IMR-90 (cell line): ENCODE measurements around the gene ADAMTSL2. TPM values are rescaled to one million over a fixed set of nuclear protein-coding genes. Genes with fewer than 3 reads are reported as not detected.

ENCODE experiments used
- ATAC-seq: fragments of 200-7000 bp; cut with Tn5 transposase; 2 replicates; pipeline ENCODE4 v1.9.1; 2020; ENCODE audit warnings: low read depth, mild to moderate bottlenecking, moderate library complexity
- BruUV-seq: library from RNA; stranded (reverse); fragments of 400-500 nt; replicated peaks from 2 replicates; lab custom pipeline; 2021; lab: Mats Ljungman, UMichigan
- CTCF ChIA-PET: fragments of 300-600 bp; formaldehyde crosslinking; extraction: SDS; loops from one replicate; lab custom pipeline; 2021; ENCODE audit warnings: antibody characterized with exemption; lab: Yijun Ruan, JAX
- POLR2A ChIA-PET: fragments of 300-600 bp; sonication (Branson Sonifier 250); formaldehyde crosslinking; loops from one replicate; lab custom pipeline; 2022; ENCODE audit warnings: antibody characterized with exemption; ENCODE audit not compliant: unreplicated experiment; lab: Charles Lee
- DNase-seq: peaks from one replicate; pipeline ENCODE4 v3.0.0; 2013
- H2AFZ ChIP-seq: replicated peaks from 2 replicates; pipeline ENCODE3; 2013; ENCODE audit warnings: low read length, mild to moderate bottlenecking; ENCODE audit not compliant: poor library complexity
- H2AK5ac ChIP-seq: 2 replicates; pipeline ENCODE4 v1.6.1; 2013; ENCODE audit warnings: low read depth, low read length, inconsistent platforms
- H2AK9ac ChIP-seq: replicated peaks from 2 replicates; pipeline ENCODE3; 2013; ENCODE audit warnings: mild to moderate bottlenecking, low read depth, low read length, moderate library complexity; ENCODE audit not compliant: poor library complexity
- H2BK120ac ChIP-seq: 2 replicates; pipeline ENCODE4 v1.6.1; 2013; ENCODE audit warnings: low read depth, low read length, inconsistent platforms
- H2BK15ac ChIP-seq: 3 replicates; pipeline ENCODE4 v1.6.1; 2013; ENCODE audit warnings: low read depth, low read length, inconsistent platforms
- H2BK20ac ChIP-seq: 2 replicates; pipeline ENCODE4 v1.6.1; 2013; ENCODE audit warnings: low read depth, mild to moderate bottlenecking, inconsistent platforms, low read length, moderate library complexity
- H2BK5ac ChIP-seq: 2 replicates; pipeline ENCODE4 v1.6.1; 2013; ENCODE audit warnings: mild to moderate bottlenecking, low read depth, low read length, inconsistent platforms; ENCODE audit not compliant: poor library complexity, severe bottlenecking
- H3K14ac ChIP-seq: replicated peaks from 2 replicates; pipeline ENCODE4 v1.6.1; 2013; ENCODE audit warnings: low read depth, low read length, inconsistent platforms
- H3K18ac ChIP-seq: 2 replicates; pipeline ENCODE4 v1.6.1; 2013; ENCODE audit warnings: low read depth, low read length, control low read depth
- H3K23ac ChIP-seq: 2 replicates; pipeline ENCODE4 v1.6.1; 2013; ENCODE audit warnings: low read depth, low read length, inconsistent platforms
- H3K27ac ChIP-seq: 2 replicates; pipeline ENCODE4 v1.5.1; 2013; ENCODE audit warnings: mild to moderate bottlenecking, control low read depth, low read length; ENCODE audit not compliant: insufficient read depth
- H3K27me3 ChIP-seq: 2 replicates; pipeline ENCODE4 v1.6.1; 2013; ENCODE audit warnings: low read length; ENCODE audit not compliant: control insufficient read depth, insufficient read depth
- H3K36me3 ChIP-seq: 2 replicates; pipeline ENCODE4 v1.6.1; 2013; ENCODE audit warnings: low read length, mixed read lengths; ENCODE audit not compliant: control insufficient read depth, insufficient read depth
- H3K4ac ChIP-seq: 2 replicates; pipeline ENCODE4 v1.6.1; 2013; ENCODE audit warnings: low read depth, low read length, inconsistent platforms
- H3K4me1 ChIP-seq: 2 replicates; pipeline ENCODE4 v1.6.1; 2013; ENCODE audit warnings: low read length, mixed read lengths; ENCODE audit not compliant: control insufficient read depth, insufficient read depth
- H3K4me2 ChIP-seq: 2 replicates; pipeline ENCODE4 v1.6.1; 2013; ENCODE audit warnings: low read depth, mild to moderate bottlenecking, control low read depth, low read length, moderate library complexity
- H3K4me3 ChIP-seq: 2 replicates; pipeline ENCODE4 v1.5.1; 2013; ENCODE audit warnings: low read depth, mild to moderate bottlenecking, control low read depth, low read length, moderate library complexity; ENCODE audit not compliant: insufficient read depth
- H3K56ac ChIP-seq: 2 replicates; pipeline ENCODE4 v1.6.1; 2013; ENCODE audit warnings: low read length, inconsistent platforms; ENCODE audit not compliant: insufficient read depth; ENCODE audit errors: extremely low read depth
- H3K79me1 ChIP-seq, 2 experiments: 2 replicates each; pipeline ENCODE4 v1.6.1; 2013; ENCODE audit warnings: low read length in 2 of 2, inconsistent platforms in 1 of 2, low read depth in 1 of 2
- H3K9ac ChIP-seq: 2 replicates; pipeline ENCODE4 v1.6.1; 2013; ENCODE audit warnings: low read depth, low read length, control low read depth
- H3K9me1 ChIP-seq: 2 replicates; pipeline ENCODE4 v1.6.1; 2013; ENCODE audit warnings: low read length, inconsistent platforms; ENCODE audit not compliant: insufficient read depth
- H3K9me3 ChIP-seq: 2 replicates; pipeline ENCODE4 v1.6.1; 2013; ENCODE audit warnings: low read length; ENCODE audit not compliant: control insufficient read depth, insufficient read depth
- H4K20me1 ChIP-seq: 2 replicates; pipeline ENCODE4 v1.6.1; 2013; ENCODE audit warnings: low read length, inconsistent platforms; ENCODE audit not compliant: insufficient read depth
- H4K5ac ChIP-seq: 2 replicates; pipeline ENCODE4 v1.6.1; 2013; ENCODE audit warnings: mild to moderate bottlenecking, low read depth, low read length, control low read depth
- H4K8ac ChIP-seq, 2 experiments: 2 replicates each; pipeline ENCODE4 v1.6.1; 2013; ENCODE audit warnings: low read depth in 2 of 2, low read length in 2 of 2, control low read depth in 1 of 2, inconsistent platforms in 1 of 2
- H4K91ac ChIP-seq: 2 replicates; pipeline ENCODE4 v1.6.1; 2013; ENCODE audit warnings: low read depth, low read length, inconsistent platforms; ENCODE audit not compliant: insufficient read depth
- BHLHE40 ChIP-seq: fragments of 150-350 bp; IDR thresholded peaks from 2 replicates; pipeline ENCODE4 v1.6.1; 2016; ENCODE audit warnings: mild to moderate bottlenecking, low read depth, low read length
- CEBPB ChIP-seq: IDR thresholded peaks from 2 replicates; pipeline ENCODE4 v1.6.1; 2012; ENCODE audit warnings: low read depth, low read length, improper control_type of control experiment
- CHD1 ChIP-seq: IDR thresholded peaks from 2 replicates; pipeline ENCODE4 v1.6.1; 2012; ENCODE audit warnings: low read depth, low read length, improper control_type of control experiment
- MAFK ChIP-seq: IDR thresholded peaks from 2 replicates; pipeline ENCODE4 v1.6.1; 2012; ENCODE audit warnings: low read depth, low read length, improper control_type of control experiment
- MAZ ChIP-seq: IDR thresholded peaks from 2 replicates; pipeline ENCODE4 v1.6.1; 2012; ENCODE audit warnings: low read depth, mild to moderate bottlenecking, low read length, improper control_type of control experiment, moderate library complexity, borderline replicate concordance
- MXI1 ChIP-seq: IDR thresholded peaks from 2 replicates; pipeline ENCODE4 v1.6.1; 2012; ENCODE audit warnings: low read depth, mild to moderate bottlenecking, low read length, moderate library complexity, borderline replicate concordance
- NFE2L2 ChIP-seq: fragments of 150-350 bp; IDR thresholded peaks from 2 replicates; pipeline ENCODE4 v1.6.1; 2016; ENCODE audit warnings: low read depth, mild to moderate bottlenecking, low read length
- POLR2A ChIP-seq: IDR thresholded peaks from 2 replicates; pipeline ENCODE4 v1.6.1; 2012; ENCODE audit warnings: mild to moderate bottlenecking, low read depth, low read length
- RAD21 ChIP-seq: IDR thresholded peaks from 2 replicates; pipeline ENCODE4 v1.6.1; 2012; ENCODE audit warnings: low read length, improper control_type of control experiment
- RCOR1 ChIP-seq: IDR thresholded peaks from 2 replicates; pipeline ENCODE4 v1.6.1; 2012; ENCODE audit warnings: mild to moderate bottlenecking, low read length, improper control_type of control experiment; ENCODE audit not compliant: insufficient replicate concordance
- RFX5 ChIP-seq: IDR thresholded peaks from 2 replicates; pipeline ENCODE4 v1.8.0; 2012; ENCODE audit warnings: low read depth, mild to moderate bottlenecking, low read length, moderate library complexity
- WGBS, 2 experiments: methylation state at CpG; one replicate each; pipeline versions ENCODE4 v1.1.5 to v1.1.7; 2013; ENCODE audit warnings: missing lambda C conversion rate in 2 of 2; ENCODE audit not compliant: insufficient read length in 1 of 2; ENCODE audit errors: extremely low coverage in 2 of 2; 5-methylcytosine and 5-hydroxymethylcytosine counted together
- dilution Hi-C: fragments of 300-500 bp; cut with HindIII; formaldehyde crosslinking; loops from one replicate; pipeline ENCODE4 v1.14.3; 2018; ENCODE audit warnings: low sequenced_read_pairs; ENCODE audit not compliant: unreplicated experiment
- in situ Hi-C: fragments of 300-500 bp; cut with MboI; formaldehyde crosslinking; loops from 3 replicates; pipeline ENCODE4 v1.14.3; 2019; ENCODE audit warnings: low sequenced_read_pairs, inconsistent platforms, mixed read lengths
- intact Hi-C: fragments of 100-400 bp; cut with micrococcal nuclease; formaldehyde crosslinking; loops from 2 replicates; pipeline ENCODE4 v1.10.0; 2022
- polyA plus RNA-seq, 3 experiments: library from polyadenylated mRNA; depleted of rRNA; stranded (reverse); fragments of >200 nt; gene quantifications; 2 replicates each; pipeline ENCODE4 v1.2.3, GENCODE V29; 2012; ENCODE audit warnings: low replicate concordance in 1 of 3
- total RNA-seq: library from RNA; depleted of rRNA; stranded (reverse); fragments of >200 nt; gene quantifications from 2 replicates; pipeline ENCODE4 v1.2.3, GENCODE V29; 2012
- TF ChIP-seq, protein P1 (sequence below): fragments of 150-350 bp; IDR thresholded peaks from 2 replicates; pipeline ENCODE4 v1.6.1; 2017; ENCODE audit warnings: mild to moderate bottlenecking, antibody characterized with exemption, low read length, low read depth
- TF ChIP-seq, protein P2 (sequence below): conservative IDR thresholded peaks from 2 replicates; pipeline ENCODE4 v1.5.1; 2012; ENCODE audit warnings: mild to moderate bottlenecking, low read depth, low read length, improper control_type of control experiment
- TF ChIP-seq, protein P3 (sequence below): fragments of 150-350 bp; IDR thresholded peaks from 2 replicates; pipeline ENCODE4 v1.6.1; 2016; ENCODE audit warnings: low read depth, mild to moderate bottlenecking, low read length, moderate library complexity, borderline replicate concordance

The ADAMTSL2 gene
- total and polyA plus RNA-seq, 2 of the 4 experiments (the other 2 are of a cell fraction): not detected

DNA sequence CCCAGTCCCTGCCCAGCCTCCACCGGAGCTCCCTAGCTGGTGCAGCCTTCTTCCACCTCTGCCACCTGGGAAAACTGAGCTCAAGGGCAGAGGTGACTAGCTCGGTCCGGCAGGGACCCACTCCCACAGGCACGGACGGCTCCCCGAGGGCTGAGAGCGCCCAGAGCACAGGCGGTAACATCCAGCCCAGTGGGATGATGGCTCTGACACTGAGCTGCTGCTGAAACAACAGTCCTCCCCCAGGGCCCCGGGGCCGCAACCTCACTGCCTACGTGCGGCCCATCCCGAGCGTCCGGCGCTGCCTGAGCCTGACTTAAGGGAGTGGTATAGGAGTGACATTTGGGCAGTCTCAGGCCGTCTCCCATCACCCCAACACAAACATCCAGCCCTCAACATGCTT lies 70.9 kb downstream of the ADAMTSL2 start:
- BruUV-seq: no TSS peak
- no peak overlapping the region for H2BK5ac ChIP-seq
- H3K9ac ChIP-seq: no peak overlapping the region
- H4K20me1 ChIP-seq: no peaks in the 10 kb centered on the region
- H3K79me1 ChIP-seq: no peaks in the 10 kb centered on the region
- H3K23ac ChIP-seq: no peak overlapping the region
- no peak overlapping the region for H4K5ac ChIP-seq
- no peak overlapping the region for H3K56ac ChIP-seq
- ChIA-PET CTCF (no interaction called here), POLR2A (no interaction called here)
- 30% methylated on average over 2 of the region's 17 CpGs; no CpG with 5 or more reads in 1 of the 2 experiments for WGBS, 2 experiments
- TF ChIP-seq BHLHE40 (no peak), POLR2A (no peak), RAD21 (no peak), CEBPB (no peak), MXI1 (no peak), MAFK (no peak), RCOR1 (no peak), MAZ (no peak), CHD1 (no peak), NFE2L2 (no peak), RFX5 (no peak)
- TF ChIP-seq, protein P1, sequence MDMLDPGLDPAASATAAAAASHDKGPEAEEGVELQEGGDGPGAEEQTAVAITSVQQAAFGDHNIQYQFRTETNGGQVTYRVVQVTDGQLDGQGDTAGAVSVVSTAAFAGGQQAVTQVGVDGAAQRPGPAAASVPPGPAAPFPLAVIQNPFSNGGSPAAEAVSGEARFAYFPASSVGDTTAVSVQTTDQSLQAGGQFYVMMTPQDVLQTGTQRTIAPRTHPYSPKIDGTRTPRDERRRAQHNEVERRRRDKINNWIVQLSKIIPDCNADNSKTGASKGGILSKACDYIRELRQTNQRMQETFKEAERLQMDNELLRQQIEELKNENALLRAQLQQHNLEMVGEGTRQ: no peak
- TF ChIP-seq, protein P2, sequence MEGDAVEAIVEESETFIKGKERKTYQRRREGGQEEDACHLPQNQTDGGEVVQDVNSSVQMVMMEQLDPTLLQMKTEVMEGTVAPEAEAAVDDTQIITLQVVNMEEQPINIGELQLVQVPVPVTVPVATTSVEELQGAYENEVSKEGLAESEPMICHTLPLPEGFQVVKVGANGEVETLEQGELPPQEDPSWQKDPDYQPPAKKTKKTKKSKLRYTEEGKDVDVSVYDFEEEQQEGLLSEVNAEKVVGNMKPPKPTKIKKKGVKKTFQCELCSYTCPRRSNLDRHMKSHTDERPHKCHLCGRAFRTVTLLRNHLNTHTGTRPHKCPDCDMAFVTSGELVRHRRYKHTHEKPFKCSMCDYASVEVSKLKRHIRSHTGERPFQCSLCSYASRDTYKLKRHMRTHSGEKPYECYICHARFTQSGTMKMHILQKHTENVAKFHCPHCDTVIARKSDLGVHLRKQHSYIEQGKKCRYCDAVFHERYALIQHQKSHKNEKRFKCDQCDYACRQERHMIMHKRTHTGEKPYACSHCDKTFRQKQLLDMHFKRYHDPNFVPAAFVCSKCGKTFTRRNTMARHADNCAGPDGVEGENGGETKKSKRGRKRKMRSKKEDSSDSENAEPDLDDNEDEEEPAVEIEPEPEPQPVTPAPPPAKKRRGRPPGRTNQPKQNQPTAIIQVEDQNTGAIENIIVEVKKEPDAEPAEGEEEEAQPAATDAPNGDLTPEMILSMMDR: no peak
- TF ChIP-seq, protein P3, sequence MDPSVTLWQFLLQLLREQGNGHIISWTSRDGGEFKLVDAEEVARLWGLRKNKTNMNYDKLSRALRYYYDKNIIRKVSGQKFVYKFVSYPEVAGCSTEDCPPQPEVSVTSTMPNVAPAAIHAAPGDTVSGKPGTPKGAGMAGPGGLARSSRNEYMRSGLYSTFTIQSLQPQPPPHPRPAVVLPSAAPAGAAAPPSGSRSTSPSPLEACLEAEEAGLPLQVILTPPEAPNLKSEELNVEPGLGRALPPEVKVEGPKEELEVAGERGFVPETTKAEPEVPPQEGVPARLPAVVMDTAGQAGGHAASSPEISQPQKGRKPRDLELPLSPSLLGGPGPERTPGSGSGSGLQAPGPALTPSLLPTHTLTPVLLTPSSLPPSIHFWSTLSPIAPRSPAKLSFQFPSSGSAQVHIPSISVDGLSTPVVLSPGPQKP: no peak
- no peak overlapping the region for H2AK5ac ChIP-seq
- dilution Hi-C loops: no loop called here
- in situ Hi-C loops: no loop called here
- no peak overlapping the region for H2BK15ac ChIP-seq
- H2AK9ac ChIP-seq: no peak overlapping the region
- H2AFZ ChIP-seq: no peak overlapping the region
- no peak overlapping the region for H3K4ac ChIP-seq
- no peaks in the 10 kb centered on the region for H3K36me3 ChIP-seq
- no peak overlapping the region for H3K14ac ChIP-seq
- no peak overlapping the region for H4K91ac ChIP-seq
- H3K4me1 ChIP-seq: no peaks in the 10 kb centered on the region
- H3K9me3 ChIP-seq: no peaks in the 10 kb centered on the region
- no peak overlapping the region for H2BK120ac ChIP-seq
- H3K18ac ChIP-seq: no peak overlapping the region
- no peak overlapping the region for H4K8ac ChIP-seq
- intact Hi-C loops: loop anchor here (10.0 kb wide), 1 partner anchor 119 kb away; no protein-coding TSS in a partner anchor
- H3K4me2 ChIP-seq: no peak overlapping the region
- no peak for DNase-seq
- H2BK20ac ChIP-seq: no peak overlapping the region
- H3K9me1 ChIP-seq: no peaks in the 10 kb centered on the region
- no peak overlapping the region for H3K27ac ChIP-seq
- peaks cover 76% of the 10 kb centered on the region for H3K27me3 ChIP-seq
- no peak for ATAC-seq
- no peak overlapping the region for H3K4me3 ChIP-seq
